Jurkat, Clone E6-1 (cell line): Measurements from ENCODE around the gene POR.

Experiments used
- DNase-seq: peaks from one replicate; pipeline ENCODE4 v3.0.0-alpha.2; 2011; ENCODE audit warnings: low read depth, low spot score
- H3K4me3 ChIP-seq: 2 replicates; pipeline ENCODE4 v1.5.1; 2011; ENCODE audit warnings: mild to moderate bottlenecking, low read length, control low read depth, moderate library complexity

Gene POR

DNA sequence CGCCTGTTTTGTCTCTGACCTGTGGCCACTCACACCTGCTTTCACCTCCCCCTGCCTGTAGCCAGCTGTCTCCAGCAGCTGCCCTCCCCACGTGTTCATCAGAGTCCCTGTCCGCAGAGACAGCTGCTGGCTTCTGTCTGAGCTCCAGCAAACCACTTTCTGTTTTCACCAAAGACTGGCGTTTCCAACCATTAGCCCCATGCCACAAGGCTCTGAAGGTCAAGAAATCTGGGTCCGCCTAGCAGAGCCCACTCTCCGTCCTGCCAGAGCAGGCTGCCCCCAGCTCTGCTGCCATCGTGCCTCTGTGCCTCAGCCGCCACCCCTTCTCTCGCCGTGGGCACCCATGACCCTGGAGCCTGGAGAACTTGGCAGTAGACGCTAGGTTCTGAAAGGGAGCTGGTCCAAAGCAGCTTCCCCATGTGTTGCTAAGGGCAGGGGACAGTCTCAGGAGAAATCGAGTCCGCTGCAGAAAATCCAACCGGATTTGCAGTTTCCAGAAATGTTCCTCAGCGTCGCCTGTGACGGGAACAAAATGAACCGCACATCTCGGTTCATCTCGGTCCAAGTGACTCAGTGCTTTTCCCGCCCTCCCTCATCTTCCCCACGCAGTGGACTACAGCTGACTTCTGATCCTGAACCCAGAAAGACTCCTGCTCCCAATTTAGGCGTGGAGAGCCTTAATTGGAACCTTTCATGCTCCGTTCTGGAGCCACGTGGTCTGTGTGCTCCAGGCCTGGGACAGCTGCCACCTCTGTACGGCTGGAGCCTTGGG lies 51.4 kb downstream of the POR start:
- DNase-seq = no peak
- no peak overlapping the region for H3K4me3 ChIP-seq

DNA sequence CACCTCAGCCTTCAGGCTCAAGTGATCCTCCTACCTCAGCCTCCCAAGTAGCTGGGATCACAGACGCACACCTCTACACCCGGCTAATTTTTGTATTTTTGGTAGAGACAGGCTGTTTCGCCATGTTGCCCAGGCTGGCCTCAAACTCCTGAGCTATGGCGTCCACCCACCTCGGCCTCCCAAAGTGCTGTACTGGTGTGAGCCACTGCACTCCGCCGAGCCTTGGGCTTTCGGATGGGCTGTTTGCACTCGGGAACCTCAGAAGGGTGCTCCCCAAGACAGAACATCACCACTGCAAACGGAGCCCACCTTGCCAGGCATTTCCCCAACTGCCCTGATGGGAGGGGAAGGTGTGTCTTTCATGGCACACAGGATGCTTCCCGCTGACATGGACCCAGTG lies 52.1 kb downstream of the POR start:
- no peak overlapping the region for H3K4me3 ChIP-seq
- no peak for DNase-seq

DNA sequence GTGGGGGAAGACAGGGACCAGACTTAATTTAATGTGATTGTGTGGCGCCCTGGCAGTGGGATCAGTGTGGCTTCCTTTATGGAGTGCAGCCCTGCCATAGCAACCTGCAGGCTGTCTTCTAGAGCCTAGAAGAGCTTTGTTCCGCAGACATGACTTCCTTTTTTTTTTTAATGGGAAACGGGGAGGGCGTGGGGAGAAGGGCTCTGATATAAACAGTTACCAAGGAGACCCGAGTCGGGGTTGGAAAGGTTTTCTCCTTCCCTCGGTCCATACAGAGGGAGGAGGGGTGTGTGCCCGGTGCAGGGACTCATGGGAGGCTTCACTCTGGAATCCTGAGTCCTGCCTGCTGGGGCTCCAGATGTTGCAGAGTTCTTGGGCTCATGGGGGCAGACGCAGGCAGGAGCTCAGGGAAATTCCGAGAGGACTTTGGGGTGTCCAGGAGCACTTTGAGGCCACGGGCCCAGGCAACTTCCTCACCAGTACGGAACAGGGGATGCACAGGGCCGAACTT lies 52.6 kb downstream of the POR start:
- no peak for DNase-seq
- H3K4me3 ChIP-seq = no peak overlapping the region

DNA sequence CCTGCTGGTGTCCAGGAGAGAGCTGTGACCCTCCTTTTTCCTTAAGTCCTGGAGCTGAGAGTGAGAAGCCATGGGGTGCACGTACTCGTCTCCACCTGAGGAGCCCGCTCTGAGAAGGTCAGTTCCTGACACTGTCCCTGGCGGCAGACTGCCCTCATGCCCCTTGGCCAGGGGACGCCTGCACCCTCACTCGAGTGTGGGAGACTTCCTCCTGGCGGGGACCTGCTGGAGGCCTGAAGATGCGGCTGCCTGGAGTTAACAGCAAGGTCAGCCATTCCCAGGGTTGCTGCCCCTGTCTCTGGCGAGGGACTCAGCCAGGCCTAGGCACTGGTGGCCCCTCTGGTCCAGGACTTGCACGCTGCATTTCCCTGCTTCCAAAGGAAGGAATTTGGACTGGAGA lies 53.1 kb downstream of the POR start:
- no peak for DNase-seq
- H3K4me3 ChIP-seq = no peak overlapping the region

DNA sequence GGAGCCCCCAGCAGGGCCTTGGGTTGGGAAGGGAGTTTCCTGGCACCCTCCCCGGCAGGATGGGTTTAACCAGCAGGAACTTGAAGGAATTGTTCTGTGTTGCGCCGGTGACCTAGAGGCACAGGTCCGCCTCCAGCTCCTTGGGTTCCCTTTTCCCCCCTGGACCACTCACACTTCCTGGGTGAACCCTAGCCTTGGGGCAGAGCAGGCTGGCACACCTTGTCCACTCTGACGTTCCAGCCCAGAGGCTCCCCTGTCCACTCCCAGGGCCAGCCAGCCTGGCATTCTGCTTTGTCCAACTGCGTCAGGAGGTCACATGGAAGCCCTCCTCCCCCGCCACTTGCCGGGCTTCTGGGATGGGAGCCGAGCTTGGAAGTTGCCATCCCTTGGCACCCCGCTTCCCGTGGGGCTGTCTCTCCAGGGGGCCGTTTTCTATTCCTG lies 53.6 kb downstream of the POR start:
- H3K4me3 ChIP-seq = no peak overlapping the region
- DNase-seq = no peak

DNA sequence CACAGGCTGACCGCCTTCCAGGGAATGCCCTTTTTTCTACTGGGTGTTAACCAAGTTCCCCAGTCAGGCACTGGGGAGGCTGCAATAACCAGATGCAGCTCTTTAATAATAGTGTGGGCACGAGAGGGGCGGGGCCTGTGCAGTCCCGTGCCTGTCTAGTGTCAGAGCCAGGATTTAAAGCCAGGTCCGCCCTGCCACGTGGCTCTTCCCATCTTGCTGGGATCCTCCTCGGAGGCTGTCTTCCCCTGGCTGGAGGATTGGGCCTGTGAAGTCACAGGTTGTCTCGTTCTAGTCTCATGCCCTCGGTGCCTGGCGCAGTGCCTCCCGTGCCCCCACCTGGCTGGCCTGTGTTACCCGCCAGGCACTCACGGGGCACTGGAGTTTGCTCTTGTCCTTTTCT lies 54.2 kb downstream of the POR start:
- no peak overlapping the region for H3K4me3 ChIP-seq
- no peak for DNase-seq

DNA sequence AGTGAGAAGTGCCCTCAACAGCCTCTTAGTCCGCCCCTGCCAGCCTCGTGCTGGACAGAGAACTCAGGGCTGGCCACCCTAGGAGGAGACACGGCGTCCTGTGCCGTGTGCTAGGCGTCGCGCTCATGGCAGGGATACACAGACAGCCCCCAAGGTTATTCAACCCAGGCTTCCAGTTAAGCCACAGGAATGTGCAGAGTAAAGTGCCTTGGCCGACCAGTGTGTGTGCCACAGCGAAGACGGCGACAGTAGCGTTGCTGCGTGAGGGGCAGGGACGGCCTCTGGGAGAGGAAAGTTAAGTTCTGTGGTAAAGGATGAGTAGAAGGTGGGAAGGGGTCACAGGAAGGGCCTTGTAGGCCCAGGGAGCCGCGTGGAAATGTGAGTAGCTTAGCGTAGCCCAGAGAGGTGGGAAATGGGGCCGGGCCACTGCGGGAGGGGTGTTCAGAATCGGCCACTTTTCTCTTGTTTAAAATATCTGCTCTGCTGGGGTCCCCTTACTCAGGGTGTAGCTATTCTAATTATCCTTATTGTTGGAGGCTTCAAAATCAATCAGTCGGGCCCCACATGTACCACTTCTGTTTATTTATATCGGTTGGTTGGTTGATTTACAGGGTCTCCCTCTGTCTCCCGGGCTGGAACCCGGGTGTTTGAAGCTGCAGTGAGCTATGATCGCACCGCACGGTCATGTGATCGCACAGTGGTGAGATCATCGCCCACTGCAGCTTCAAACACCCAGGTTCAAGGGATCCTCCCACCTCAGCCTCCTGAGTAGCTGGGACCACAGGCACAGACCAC lies 54.9 kb downstream of the POR start:
- no peak overlapping the region for H3K4me3 ChIP-seq
- DNase-seq = no peak

DNA sequence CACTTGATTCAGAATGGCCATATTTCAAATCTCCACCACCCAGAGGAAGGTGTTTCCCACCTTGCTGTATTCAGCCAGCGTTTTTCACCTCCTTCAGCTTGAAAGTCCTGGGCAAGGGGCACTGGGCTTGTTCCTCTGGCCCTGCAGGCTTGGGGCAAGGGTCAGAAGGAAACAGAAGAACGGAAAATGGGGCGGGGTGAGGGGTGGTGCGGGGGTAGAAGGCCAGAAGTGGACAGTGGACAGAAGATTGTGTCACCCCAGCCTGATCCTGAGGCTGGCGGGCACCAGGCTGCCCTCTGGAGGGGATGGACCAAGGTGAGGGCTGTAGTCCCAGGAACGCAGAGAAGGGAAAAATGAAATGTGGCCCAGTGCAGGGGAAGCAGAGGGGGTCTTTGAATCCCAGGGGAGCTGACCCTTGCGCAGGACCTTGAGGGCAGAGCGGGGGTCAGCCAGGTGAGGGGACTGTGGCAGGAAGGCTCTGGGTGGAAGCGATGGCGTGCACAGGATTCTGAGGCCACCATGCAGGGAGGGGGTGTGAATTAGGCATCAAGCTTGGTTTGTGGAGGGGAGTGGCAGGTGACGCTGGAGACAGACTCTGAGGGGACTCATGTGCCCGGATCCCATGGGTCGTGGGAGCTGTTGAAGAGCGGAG lies 56.5 kb downstream of the POR start:
- DNase-seq = no peak
- H3K4me3 ChIP-seq = no peak overlapping the region

DNA sequence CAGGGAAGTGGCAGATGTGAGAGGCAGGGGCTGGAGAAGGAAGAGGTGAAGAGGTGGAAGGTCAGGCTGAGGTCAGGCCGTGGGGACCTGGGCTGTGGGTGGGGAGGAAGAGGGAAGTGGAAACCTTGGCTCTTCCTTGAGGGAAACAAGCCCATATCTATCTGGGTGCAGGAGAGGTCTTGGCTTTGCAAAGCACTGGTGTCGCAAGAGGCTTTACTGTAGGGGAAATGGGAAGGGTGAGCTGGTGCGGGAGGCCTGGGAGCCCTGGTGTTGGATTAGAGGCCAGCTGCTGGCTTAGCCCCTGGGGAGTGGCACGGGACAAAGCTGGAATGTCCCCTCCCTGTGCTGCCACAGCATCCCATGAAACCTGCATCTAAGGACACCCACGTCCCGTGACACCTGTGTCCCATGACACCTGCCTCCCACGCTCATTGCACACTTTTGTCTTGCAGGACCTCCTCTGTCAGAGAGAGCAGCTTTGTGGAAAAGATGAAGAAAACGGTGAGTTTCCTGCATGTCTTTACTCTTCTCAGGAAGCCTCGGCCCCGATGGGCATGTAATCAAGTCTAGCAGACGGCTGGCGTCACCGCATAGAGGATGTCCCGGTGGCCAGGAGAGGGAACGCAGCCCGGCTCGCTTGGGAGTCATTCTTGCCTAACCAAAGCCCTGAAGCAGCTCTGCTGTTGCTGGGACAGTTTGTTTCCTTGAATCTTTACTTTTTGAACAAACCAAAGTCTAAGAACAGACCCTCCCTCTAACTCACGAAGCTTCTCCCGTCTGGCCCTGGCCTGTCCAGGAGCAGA lies 57.2 kb downstream of the POR start:
- no peak for DNase-seq
- no peak overlapping the region for H3K4me3 ChIP-seq

DNA sequence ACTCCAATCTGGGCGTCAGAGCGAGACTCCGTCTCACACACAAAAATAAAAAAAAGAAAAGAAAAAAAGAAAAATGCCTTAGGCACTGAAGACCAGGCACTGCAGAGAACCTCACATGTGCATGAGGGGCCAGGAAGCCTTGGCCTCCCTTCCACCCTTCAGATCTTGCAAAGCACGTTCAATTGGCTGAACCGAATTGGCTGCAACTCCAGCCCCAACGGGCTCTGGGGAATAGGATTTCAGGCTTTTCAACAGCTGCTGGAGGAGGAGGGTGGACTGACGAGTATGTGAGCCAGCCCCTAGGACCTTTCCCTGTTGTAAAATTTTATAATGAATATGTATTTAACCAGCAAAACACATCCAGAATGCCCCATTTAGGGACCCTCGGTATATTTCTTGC lies 62.8 kb downstream of the POR start:
- H3K4me3 ChIP-seq = no peak overlapping the region
- DNase-seq = no peak

DNA sequence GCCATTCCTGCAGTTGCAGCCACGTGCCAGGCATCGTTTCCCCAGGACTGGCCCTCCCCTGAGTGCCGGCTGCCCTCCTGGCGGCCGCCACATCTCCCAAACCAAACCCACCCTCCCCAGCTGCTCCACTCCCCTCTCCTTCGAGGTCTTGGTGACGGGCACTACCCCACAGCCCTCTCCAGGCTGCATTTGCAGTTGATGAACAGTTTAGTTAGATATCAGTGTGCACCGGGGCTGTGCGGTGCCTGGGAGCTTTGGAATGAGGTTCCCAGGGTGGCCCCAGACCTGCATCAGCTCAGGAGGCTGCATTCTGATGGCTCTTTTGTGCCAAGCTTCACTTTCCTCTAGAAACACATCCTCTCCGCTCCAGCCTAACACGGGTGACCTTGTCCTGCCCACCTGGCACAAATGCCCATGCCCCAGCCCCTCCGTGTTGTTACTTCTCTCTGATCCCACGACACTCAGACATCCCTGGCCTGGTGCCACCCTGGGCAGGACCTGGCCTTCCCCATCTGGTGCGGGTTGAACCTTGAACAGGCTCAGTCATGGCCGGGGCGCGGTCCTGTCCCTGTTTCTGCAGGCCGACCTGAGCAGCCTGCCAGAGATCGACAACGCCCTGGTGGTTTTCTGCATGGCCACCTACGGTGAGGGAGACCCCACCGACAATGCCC lies 64.9 kb downstream of the POR start:
- DNase-seq = no peak

DNA sequence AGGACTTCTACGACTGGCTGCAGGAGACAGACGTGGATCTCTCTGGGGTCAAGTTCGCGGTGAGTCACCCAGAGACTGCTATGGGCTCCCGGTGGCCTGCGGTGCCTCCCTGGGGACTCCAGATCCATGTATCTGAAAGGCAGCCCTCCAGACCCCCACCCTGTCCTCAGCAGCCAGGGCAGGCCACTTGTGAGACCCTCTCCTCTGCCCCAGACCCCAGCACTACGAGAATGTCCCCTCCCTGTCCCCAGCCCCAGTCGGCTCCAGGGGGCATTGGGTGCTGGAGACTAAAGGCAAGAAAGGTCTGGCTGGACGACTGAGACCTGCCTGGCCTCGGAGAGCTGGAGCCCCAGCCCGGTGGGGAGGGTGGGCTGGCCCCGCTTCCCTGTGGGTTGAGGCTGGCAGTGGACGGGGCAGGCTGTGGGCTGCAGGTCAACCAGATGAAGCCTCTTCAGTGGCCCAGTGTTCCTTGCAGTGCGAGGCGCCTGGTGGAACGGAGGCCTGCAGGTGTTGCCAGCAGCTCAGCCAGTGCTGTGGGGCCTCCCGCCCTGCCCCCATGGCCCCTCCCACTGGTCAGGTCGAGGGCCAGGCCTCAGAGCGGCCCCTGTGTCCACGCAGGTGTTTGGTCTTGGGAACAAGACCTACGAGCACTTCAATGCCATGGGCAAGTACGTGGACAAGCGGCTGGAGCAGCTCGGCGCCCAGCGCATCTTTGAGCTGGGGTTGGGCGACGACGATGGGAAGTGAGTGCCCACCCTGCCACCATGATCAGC lies 65.7 kb downstream of the POR start:
- H3K4me3 ChIP-seq = no peak overlapping the region
- DNase-seq = no peak

More for the DNA sequence above, 64.9 kb downstream of the POR start:
- no peak overlapping the region for H3K4me3 ChIP-seq

DNA sequence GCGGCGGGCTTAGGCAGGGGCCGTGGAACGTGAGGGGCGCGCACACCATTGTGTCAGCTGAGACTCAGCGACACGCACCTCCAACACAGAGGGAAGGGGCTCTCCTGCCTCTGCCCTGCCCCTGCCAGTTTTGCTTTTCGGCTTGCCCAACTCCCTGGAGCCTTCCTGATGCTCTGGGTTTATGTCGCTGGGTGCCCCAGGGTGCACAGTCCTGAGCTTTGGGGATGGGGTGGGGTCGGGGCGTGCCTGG lies 66.2 kb downstream of the POR start:
- H3K4me3 ChIP-seq = no peak overlapping the region
- no peak for DNase-seq

DNA sequence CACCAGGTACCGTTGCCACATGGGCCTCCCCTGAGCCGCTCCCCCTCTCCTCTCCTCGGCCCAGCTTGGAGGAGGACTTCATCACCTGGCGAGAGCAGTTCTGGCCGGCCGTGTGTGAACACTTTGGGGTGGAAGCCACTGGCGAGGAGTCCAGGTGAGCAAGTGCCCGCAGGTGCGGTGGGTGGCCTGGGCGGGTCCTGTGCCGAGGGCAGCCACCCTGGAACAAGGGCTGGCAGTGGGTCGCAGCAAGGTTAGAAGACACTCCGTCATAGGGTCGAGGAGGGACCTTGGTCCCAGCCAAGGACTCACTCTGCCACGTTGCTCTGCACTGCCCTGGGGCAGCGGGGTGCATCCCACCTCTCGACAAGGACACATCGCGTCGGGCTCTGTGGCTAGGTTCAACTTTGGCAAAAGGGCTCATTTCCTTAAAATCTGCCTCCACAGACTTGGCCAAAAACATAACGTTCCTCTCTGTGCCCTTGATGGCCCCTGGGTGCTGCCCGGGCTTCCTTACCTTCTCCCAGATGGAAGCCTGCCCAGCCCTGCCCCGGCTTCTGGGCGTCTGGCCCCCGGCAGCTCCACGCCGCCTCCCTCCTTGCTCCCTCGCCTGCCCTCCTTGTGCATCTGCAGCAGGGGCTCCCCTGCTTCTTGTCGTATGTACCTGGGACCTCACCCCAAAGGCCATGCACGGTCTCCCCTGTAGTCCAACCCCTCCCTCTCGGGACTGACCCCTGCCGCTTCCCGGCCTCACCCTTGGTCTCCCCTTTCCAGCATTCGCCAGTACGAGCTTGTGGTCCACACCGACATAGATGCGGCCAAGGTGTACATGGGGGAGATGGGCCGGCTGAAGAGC lies 66.7 kb downstream of the POR start:
- no peak for DNase-seq
- H3K4me3 ChIP-seq = no peak overlapping the region

DNA sequence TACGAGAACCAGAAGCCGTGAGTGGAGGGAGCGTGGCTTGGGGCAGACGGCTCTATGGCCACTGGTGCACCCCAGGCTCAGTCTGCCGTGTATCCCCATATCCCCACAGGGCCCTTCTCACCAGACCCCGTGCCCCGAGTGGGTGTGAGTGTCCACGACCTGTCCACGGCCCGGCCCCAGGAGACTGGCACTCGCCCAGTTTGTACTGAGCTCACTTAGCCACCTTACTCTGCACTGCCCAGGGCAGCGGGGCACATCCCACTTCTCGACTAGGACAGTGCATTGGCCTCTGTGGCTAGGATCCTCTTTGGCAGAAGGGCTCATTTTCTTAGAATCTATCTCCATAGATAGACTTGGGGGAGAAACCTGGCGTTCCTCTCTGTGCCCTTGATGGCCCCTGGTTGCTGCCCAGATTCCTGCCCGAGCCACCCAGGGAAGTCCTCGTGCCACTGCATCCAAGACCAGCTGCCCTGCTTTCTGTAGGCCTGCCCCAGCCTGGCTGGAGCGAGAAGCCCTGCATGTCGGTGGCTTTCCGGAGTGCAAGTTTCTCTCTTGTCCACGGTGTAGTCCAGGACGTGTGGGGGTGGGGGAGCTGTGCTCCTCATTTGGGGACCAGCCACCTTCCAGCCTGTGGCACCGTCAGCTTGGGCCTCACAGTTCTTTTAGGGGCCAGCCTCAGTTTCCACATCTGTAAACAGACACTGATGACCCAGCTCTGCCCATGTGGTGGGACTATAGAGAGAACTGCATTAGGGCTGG lies 67.5 kb downstream of the POR start:
- DNase-seq = no peak

DNA sequence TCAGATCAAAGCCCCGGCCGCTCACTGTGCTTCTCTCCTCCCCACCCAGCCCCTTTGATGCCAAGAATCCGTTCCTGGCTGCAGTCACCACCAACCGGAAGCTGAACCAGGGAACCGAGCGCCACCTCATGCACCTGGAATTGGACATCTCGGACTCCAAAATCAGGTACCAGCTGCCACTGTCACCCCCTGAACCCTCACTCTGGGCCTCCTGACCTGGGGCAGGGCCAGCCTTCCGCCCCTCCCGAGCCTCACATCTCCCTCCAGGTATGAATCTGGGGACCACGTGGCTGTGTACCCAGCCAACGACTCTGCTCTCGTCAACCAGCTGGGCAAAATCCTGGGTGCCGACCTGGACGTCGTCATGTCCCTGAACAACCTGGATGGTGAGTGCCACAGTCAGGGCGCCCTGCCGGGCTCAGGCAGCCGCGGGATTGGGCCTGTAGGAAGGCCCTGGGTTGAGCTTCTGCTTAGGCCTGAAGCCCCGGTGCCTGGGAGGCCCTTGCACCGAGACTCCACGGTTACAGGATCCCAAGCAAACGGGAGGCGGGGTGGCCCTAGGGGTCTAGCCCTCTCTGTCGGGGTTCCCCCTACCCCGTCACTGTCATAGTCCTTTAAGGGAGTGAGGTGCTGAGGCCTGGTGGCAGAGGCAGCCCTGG lies 68.6 kb downstream of the POR start:
- H3K4me3 ChIP-seq = no peak overlapping the region
- no peak for DNase-seq

More for the DNA sequence above, 67.5 kb downstream of the POR start:
- no peak overlapping the region for H3K4me3 ChIP-seq
